Measurements from ENCODE around the gene LIPC. TPM values are rescaled to one million over a fixed set of nuclear protein-coding genes. Genes with fewer than 3 reads are reported as not detected.

The LIPC gene
- total RNA-seq, 1 experiment from 2014 or later = not detected

- no peak for TF ChIP-seq EGR1 (IDR thresholded peaks at IDR 0.05; ENCODE audit: low read depth)
- ChIA-PET CTCF (no interaction called here), POLR2A (interaction anchor here (0.5 kb wide), 1 partner anchor 778 kb away, joined by 4 read pairs; no protein-coding TSS in a partner anchor), RAD21 (ENCODE audit: low non-redundant PET in 1 of 2, low total read pairs in 2 of 2, uncharacterized antibody in 2 of 2, unreplicated experiment in 2 of 2) (no interaction called here)
- intact Hi-C loops (cut with micrococcal nuclease) = no loop called here
- no peaks in the 10 kb centered on the region for H3K36me3 ChIP-seq (ENCODE audit: control insufficient read depth in 1 of 2, insufficient read depth in 2 of 2, low read length in 2 of 2)
- no peaks in the 10 kb centered on the region for H3K4me1 ChIP-seq (ENCODE audit: control insufficient read depth in 1 of 2, insufficient read depth in 2 of 2, low read length in 2 of 2)
- DNase-seq (ENCODE audit: low read depth, low spot score) = no peak
- H3K79me2 ChIP-seq (ENCODE audit: insufficient read depth, low read length) = no peaks in the 10 kb centered on the region
- H3K4me2 ChIP-seq (ENCODE audit: low read length) = no peak overlapping the region
- no peak overlapping the region for H3K27ac ChIP-seq (ENCODE audit: low read depth, low read length)
- no peak overlapping the region for H2AFZ ChIP-seq (ENCODE audit: low read depth, low read length, poor library complexity, severe bottlenecking)
- no peak for ATAC-seq
- no peaks in the 10 kb centered on the region for H4K20me1 ChIP-seq (ENCODE audit: insufficient read depth)
- no peak overlapping the region for H3K9ac ChIP-seq (ENCODE audit: low read length)
- no peaks in the 10 kb centered on the region for H3K27me3 ChIP-seq (ENCODE audit: insufficient read depth, low read length)
- no peaks in the 10 kb centered on the region for H3K9me3 ChIP-seq (ENCODE audit: control insufficient read depth in 1 of 2, insufficient read depth in 1 of 2, low read depth in 1 of 2, low read length in 2 of 2)
- BruUV-seq (replicated peaks) = no TSS peak
- no peaks in the 10 kb centered on the region for H3K9me2 ChIP-seq (ENCODE audit: insufficient read depth)
- no peak overlapping the region for H3K4me3 ChIP-seq (replicated peaks in 1 of 2; ENCODE audit: low read depth in 1 of 2, low read length in 2 of 2)
Measured at GRCh38 chr15:58398643-58399042, 33.1 kb upstream of the LIPC start.

DNA sequence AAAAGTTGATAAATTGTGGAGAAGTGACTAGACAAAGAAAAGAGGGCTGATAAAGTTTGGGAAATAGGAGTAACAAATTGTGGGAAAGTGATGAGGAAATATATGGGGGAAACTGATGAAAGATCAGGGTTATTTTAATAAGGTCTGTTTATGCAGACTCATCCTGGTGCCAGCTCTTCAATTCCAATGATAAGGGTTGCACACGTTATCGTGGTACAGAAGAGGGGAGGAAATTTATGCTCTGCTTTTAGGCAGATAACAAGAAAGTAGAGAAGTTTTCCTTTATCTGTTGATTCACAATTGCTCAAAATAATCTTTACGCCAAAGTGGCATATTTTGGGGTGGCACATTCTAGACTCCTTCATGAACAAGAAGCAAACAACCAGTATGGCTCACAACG, 32.1 kb upstream of the LIPC start:
- ChIA-PET CTCF (no interaction called here), RAD21 (ENCODE audit: low non-redundant PET in 1 of 2, low total read pairs in 2 of 2, uncharacterized antibody in 2 of 2, unreplicated experiment in 2 of 2) (no interaction called here), POLR2A (no interaction called here)
- no peak for DNase-seq (ENCODE audit: low read depth, low spot score)
- H3K9ac ChIP-seq (ENCODE audit: low read length) = no peak overlapping the region
- H3K4me3 ChIP-seq (replicated peaks in 1 of 2; ENCODE audit: low read depth in 1 of 2, low read length in 2 of 2) = no peak overlapping the region
- no peak for ATAC-seq
- no peaks in the 10 kb centered on the region for H3K9me2 ChIP-seq (ENCODE audit: insufficient read depth)
- TF ChIP-seq POLR2AphosphoS5 (IDR thresholded peaks at IDR 0.05; ENCODE audit: low read depth, low read length) (no peak), MAX (IDR thresholded peaks at IDR 0.05) (no peak), JUND (IDR thresholded peaks at IDR 0.05) (no peak), REST (IDR thresholded peaks at IDR 0.05; ENCODE audit: low read depth) (no peak), CEBPB (IDR thresholded peaks at IDR 0.05; ENCODE audit: low read depth) (no peak), EZH2phosphoT487 (IDR thresholded peaks at IDR 0.05; ENCODE audit: borderline replicate concordance) (no peak), ZNF274 (IDR thresholded peaks at IDR 0.05; ENCODE audit: low read depth, low read length) (no peak), SRF (IDR thresholded peaks at IDR 0.05; ENCODE audit: low read depth) (no peak)
- TF ChIP-seq, protein P1, sequence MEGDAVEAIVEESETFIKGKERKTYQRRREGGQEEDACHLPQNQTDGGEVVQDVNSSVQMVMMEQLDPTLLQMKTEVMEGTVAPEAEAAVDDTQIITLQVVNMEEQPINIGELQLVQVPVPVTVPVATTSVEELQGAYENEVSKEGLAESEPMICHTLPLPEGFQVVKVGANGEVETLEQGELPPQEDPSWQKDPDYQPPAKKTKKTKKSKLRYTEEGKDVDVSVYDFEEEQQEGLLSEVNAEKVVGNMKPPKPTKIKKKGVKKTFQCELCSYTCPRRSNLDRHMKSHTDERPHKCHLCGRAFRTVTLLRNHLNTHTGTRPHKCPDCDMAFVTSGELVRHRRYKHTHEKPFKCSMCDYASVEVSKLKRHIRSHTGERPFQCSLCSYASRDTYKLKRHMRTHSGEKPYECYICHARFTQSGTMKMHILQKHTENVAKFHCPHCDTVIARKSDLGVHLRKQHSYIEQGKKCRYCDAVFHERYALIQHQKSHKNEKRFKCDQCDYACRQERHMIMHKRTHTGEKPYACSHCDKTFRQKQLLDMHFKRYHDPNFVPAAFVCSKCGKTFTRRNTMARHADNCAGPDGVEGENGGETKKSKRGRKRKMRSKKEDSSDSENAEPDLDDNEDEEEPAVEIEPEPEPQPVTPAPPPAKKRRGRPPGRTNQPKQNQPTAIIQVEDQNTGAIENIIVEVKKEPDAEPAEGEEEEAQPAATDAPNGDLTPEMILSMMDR (IDR thresholded peaks at IDR 0.05 in 2 of 3, conservative IDR thresholded peaks at IDR 0.05 in 1 of 3; ENCODE audit: borderline replicate concordance in 1 of 3, insufficient read depth in 1 of 3, low read depth in 2 of 3, low read length in 2 of 3) = no peak
- H3K4me2 ChIP-seq (ENCODE audit: low read length) = no peak overlapping the region
- H4K20me1 ChIP-seq (ENCODE audit: insufficient read depth) = no peaks in the 10 kb centered on the region
- intact Hi-C loops (cut with micrococcal nuclease) = no loop called here
- no peaks in the 10 kb centered on the region for H3K4me1 ChIP-seq (ENCODE audit: control insufficient read depth in 1 of 2, insufficient read depth in 2 of 2, low read length in 2 of 2)
- H3K36me3 ChIP-seq (ENCODE audit: control insufficient read depth in 1 of 2, insufficient read depth in 2 of 2, low read length in 2 of 2) = no peaks in the 10 kb centered on the region
- H3K9me3 ChIP-seq (ENCODE audit: control insufficient read depth in 1 of 2, insufficient read depth in 1 of 2, low read depth in 1 of 2, low read length in 2 of 2) = no peaks in the 10 kb centered on the region
- H3K79me2 ChIP-seq (ENCODE audit: insufficient read depth, low read length) = no peaks in the 10 kb centered on the region
- no peaks in the 10 kb centered on the region for H3K27me3 ChIP-seq (ENCODE audit: insufficient read depth, low read length)
- no TSS peak for BruUV-seq (replicated peaks)
- H2AFZ ChIP-seq (ENCODE audit: low read depth, low read length, poor library complexity, severe bottlenecking) = no peak overlapping the region
- no peak overlapping the region for H3K27ac ChIP-seq (ENCODE audit: low read depth, low read length)
